Skeletal muscle cell (primary cell): ENCODE measurements around the gene SAMD1.

Source experiments
- DNase-seq: peaks from one replicate; pipeline ENCODE4 v3.0.0-alpha.2; 2010; ENCODE audit warnings: low read depth
- H3K4me3 ChIP-seq: 2 replicates; pipeline ENCODE4 v1.5.1; 2011; ENCODE audit warnings: low read depth, mild to moderate bottlenecking, control low read depth, low read length, moderate library complexity

The SAMD1 gene

DNA sequence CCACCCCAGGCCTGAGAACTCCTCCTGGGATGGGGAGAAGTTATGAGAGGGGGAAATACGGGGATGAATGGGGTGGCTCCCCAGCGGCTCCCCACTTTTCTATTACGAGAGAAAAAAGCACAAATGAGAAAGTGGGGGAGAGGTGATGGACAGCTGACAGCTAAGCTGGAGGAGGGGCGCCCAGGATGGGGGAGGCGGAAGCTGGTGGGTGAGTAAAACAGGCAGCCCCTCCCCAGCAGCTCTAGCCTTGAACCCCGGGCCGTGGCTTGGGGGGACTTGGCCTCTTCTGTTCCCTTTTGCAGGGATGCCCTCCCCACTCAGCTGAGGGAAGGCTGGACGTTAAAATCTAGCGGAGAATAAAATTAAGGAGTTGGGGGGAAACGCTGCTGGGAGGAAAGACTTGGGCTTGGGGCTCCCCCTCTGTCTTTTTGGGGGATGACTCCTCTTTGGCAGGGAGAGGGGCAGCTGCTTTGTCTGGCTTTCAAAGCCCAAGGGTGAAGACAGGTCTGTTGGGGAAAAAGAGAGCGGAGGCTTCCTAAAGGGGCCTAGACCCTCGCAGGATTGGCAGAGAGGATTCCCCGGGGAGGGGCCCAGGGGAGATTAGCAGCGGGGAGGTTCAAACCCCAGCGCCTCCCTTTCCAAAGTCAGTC, 1.4 kb upstream of the SAMD1 start:
- H3K4me3 ChIP-seq: peak overlapping the region; percentile 82
- no peak for DNase-seq

DNA sequence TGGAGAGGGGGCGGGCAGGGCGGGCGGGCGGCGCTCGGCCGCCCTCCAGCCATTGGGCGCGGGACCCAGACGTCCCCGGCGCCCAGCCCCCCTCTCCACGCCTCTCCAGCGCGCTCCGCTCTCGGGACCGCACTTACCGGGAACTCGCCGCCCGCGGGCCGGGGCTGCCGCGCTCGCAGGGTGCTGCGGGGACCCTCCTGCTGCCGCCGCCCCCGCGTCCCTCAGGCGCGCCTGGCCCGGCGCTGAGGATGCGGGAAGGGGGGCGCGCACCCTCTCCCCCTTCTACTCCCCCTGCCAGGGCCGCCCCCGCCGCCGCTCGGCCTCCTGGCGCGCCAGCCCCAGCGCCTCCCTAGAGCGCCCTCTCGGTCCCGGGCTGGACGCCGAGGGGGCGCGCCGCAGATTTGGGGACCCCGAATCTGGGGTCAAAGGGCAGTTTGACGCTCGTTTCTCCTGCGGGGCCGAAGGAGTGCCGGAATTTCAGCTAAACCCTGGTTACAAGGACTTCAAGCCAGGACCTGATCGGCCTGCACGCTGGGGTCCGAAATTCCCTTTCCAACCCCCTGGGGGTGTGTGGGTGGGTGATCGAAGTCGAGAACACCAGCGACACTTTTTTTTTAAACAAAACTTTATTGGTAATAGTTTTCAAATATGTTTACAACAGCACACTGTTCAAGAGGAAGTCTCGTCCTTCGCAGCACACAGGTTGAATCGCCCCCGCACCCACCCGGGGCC, 696 bp upstream of the SAMD1 start:
- peak overlapping the region; percentile 82 for H3K4me3 ChIP-seq

DNA sequence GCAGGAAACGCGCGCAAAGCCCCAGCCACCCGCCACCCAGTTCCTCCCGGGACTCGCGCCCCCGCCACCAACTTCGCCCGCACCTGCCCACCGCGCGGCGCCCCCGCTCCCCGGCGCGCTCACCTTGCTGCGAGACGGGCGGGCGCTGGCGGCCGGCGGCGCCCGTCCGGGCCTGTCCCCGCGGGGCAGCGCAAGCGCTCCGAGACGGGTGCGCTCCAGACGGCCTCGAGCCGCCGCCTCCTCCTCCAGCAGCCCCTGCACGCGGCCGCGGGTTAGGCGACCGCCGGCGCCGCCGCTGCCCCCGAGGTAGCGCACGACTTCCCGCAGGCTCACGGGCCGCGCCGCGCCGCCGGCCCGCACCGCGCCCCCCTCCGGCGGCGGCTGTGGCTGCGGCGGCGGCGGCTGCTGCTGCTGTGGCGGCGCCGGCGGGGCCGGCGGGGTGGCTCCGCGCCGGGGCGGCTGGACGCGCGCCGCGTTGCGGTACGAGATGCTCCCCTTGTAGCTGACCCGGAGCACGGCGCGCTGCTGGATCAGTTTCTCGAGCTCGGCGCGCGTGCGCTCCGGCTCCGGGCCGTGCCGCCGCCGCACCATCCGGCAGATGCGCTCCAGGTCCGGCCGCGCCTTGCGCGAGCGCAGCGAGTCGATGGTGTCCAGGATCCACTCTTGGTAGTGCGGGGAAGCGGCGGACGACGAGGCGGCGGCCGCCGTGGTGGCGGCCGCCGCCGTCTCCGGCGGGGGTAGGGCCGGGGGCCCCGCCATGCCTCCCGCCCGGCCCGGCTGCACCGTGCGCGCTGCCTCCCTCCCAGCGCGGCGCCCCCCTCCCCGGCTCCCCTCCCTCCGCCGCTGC, 666 bp downstream of the SAMD1 start:
- DNase-seq: no peak

More for the DNA sequence above, 696 bp upstream of the SAMD1 start:
- no peak for DNase-seq

DNA sequence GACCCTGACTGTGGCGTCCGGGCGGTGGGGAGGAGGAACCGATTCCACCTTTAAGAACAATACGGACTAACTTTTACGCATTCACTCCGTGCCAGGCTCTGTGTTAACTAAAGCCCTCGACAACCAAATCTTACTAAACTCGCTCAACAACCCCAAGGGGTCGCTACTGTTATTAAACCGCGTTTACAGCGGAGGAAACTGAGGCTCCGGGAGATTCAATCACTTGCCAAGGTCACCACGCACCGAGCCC, 1.2 kb downstream of the SAMD1 start:
- no peak for DNase-seq
- H3K4me3 ChIP-seq: peak overlapping the region; percentile 59

More for the DNA sequence above, 666 bp downstream of the SAMD1 start:
- H3K4me3 ChIP-seq: peak overlapping the region; percentile 59

DNA sequence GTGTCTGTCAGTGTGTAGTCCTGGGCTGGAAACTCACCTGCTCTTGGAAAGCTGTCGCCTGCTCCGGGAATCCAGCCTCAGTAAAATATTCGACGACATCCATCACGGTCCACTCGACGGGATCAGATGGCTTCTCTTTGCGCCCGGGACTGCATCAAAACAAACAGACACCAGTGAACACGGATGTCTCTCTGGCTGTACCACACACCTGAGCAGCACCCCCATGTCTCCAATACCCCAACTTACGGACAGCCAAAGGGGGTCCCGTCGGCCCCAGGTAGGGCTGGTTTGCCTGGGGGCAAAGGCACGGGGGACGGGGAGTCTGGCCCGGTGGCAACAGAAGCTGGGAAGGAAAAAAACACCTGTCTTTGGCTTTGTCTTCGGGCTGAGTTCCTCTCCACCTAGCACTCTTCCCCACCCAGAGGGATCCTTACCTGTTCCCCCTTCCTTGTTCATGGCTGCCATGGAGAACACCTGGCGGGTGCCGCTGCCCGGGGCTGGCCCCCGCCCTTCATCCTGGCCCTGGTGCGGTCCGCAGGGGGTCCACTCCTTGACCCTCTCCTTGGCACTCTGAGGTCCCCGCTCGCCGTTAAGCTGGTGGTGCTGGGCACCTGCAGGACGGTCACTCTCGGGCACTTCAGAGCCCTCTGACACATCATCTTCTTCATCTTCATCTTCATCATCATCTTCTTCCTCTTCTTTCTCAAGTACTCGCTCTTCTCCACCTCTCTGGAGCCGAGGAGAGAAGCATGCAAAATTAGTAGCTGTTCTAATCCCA, 1.7 kb downstream of the SAMD1 start:
- no peak for DNase-seq
- H3K4me3 ChIP-seq: peak overlapping the region; percentile 59

DNA sequence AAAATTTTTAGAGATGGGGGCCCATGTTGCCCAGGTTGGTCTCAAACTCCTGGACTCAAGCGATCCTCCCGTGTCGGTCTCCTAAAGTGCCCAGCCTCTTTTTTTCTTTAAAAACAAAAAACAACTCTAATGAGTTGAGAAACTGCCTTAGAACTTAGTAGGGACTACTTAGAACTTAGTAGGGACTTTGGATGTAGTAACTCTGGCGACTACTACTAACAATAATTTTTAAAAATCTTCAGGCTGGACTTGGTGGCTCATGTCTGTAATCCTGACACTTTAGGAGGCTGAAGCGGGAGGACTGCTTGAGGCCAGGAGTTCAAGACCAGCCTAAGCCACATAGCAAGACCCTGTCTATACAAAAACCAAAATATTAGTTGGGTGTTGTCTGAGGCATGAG, 4.5 kb downstream of the SAMD1 start:
- DNase-seq: no peak
- no peak overlapping the region for H3K4me3 ChIP-seq

DNA sequence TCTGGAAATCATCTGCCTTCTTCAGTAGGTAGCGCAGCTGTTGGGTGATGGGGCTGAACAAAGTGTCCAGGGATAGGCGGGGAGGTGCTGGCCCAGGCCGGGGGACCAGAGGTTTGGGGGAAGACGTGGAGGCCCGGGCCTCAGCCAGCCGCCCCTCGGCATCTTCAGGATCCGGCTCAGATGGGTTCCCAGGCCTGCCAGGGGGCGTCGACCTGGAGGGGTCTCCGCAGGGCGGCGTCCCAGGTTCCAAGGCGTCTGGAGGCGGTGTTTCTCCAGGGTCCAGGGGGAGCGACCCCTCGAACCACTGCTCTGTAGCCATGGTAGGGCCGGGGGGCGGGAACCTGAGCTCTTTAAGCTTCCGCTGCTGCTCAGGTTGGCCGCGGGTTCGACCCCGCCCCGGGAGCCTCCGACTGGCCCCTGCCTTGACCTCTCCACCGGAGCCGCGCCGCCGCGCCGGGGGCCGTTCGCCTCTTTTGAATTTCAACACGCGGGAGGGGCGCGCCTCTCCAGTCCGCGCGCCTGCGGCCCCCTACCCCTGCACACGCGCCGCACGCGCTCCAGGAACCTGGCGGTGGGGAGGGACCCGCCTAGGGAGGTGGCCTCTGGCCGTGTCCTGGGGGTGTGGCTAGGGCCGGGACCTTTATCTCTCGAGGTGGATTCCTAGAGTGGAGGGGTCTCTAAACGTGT, 5.1 kb downstream of the SAMD1 start, which contains the start of gene C19orf67:
TSS of gene C19orf67 (minus strand) at position 475 of the 687 bp plus-strand sequence. CDS start at position 319, 156 bp downstream.
- no peak for DNase-seq
- H3K4me3 ChIP-seq: no peak within 1 kb of the TSS

DNA sequence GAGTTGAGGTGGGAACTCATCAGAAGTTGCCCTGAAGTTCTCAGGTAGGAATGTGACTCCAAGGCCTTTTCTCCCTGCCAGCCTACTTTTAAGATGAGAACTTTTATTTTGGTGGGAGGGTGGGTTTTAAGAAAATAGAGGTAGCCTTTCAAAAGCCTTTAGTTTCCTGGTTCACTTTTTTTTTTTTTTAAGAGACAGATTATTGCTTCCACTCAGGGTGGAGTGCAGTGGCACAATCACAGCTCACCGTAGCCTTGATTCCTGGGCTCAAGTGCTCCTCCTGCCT, 7.9 kb downstream of the SAMD1 start:
- H3K4me3 ChIP-seq: no peak overlapping the region
- DNase-seq: no peak

DNA sequence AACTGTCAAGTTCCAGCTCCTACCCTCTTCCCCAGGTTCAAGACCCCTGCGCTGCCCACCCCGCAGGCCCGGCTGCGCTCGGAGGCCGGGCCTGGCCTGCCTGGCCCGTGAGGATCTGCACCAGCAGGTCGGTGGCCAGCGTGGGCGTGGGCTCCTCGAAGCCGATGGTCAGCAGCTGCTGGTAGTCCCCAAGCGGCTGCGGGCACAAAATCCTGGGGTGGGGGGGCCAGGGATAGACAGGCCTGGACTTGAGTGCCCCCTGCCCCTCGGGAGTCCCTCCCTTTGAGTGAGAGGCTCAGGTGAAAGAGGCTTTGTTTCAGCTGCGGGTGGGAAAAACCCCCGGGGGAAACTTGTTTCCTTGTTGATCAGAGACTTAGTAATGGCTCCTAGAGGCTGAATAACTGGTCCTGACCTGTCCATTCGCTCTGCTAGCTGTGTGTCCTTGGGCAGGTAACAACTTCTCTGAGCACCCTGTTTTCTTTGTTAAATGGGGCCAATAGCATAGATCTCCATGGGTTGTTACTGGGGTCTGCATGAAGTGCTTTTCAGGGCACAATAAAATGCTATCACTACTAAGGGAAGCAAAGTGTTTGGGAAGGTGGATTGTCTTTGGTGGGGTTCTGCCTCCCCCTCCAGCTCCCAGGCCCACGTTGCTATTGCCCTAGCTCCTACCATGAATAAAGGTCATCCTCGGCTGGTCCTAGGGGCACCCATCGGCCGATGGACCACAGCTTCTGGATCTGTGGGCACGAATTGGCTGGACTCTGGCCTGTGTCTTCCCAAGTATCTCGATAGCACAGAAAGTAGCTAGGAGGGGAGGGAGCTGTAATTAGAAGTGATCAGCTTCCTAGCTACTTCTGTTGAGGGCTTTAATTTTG, 8.5 kb downstream of the SAMD1 start:
- no peak for DNase-seq
- peak overlapping the region; percentile 77 for H3K4me3 ChIP-seq

DNA sequence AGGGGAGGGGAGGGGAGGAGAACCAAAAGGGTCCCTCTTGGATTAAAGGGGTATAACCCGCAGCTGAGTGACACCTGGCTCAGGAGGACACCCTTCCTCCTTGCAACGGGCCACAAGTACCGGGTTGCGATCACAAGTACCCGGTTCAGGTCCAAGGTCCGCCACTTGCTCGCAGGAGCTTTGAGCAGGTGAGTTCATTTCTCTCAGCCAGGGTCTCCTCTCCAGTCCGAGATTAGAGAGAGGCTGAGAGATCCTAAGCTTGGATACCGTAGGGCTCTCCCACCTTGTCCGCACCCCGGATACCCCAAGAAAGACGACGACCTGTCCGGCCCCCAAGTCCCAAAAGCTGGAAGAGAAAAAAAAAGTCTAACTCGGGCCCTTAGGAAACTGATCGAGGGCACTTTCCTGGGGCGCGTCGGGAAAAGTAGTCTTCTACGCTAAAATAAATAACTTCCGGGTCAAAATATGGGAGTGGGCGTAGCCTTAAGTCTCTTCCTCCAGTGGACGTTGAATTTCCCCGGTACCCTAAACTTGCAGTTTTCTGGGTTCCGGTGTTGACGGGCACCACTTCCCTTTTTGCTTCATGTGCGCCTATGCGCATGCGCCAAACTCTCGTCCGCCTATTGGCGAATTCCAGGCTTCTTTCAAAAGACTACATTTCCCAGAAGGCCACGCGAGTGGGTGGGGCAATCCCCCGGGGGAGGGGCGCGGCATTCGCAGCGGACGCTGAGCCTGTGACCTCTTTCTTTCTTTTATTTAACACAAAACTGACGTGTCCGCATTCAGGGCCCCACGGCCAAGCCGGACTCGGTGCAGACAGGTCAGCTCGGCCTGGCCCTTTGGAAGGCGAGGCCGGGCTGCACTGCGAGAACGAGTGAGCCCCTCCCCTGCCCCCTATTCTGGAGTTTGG, 9.4 kb downstream of the SAMD1 start:
- DNase-seq: peak; percentile 95
- H3K4me3 ChIP-seq: peak overlapping the region; percentile 77

DNA sequence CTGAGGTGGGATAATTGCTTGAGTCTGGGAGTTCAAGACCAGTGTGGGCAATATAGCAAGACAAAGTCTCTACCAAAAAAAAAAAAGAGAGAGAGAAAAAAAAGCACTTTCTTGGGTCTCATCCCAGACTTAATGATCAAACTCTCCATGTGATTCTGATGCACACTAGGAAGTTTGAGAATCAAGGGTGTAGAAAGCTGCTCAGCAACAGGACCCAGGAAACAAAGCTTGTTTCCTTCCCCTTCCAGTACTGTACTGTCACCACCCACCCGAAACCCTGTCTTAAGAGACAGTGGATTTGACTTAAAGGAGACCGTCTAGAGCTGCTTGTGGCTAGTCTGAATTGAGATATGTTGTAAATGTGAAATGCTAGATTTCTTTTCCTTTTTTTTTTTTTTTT, 12.1 kb downstream of the SAMD1 start:
- no peak for DNase-seq

DNA sequence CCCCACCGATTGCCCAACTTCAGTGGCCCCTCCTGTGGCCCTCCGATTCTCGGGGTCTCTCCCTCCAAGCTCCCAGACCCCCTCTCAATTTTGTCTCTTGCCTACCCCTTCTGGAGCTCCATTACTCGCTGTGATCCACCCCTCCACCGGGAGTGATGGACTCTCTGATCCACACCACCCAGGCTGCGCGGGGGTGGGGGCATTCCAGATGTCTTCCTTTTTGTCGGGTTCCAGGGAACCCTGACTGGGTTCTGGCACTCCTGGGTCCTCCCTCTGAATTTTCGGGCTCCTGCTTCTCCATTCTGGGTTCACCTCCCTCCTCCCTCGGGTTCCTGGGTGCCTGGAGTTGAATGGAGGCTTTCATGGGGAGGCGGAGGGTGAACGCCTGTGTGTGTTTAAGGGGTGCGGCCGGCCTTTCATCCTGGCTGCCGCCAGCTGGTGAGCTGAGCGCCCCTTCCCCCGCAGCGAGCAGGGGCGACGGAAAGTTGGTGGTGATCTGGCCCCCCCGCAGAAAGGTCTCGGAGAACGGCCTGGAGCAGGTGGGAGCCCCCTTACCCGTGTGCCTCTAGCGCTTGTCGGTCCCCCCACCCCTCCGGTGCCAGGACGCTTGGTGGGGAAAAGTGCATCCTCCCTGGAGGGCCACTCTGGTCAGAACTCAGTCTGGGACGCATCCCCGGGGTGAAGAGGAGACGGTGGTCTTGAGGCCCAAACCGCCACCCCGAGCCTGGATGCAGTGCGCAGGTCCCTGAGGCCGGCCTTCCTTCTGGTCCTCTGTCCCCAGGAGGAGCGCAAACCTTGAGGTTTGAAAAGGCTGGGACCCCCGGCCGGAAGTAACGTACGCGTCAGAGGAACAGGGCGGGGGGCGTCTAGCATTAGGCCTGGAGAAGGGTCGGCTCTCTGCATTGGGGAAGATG, 16.4 kb downstream of the SAMD1 start:
- H3K4me3 ChIP-seq: peak overlapping the region; percentile 62
- no peak for DNase-seq

More for the DNA sequence above, 12.1 kb downstream of the SAMD1 start:
- no peak overlapping the region for H3K4me3 ChIP-seq

DNA sequence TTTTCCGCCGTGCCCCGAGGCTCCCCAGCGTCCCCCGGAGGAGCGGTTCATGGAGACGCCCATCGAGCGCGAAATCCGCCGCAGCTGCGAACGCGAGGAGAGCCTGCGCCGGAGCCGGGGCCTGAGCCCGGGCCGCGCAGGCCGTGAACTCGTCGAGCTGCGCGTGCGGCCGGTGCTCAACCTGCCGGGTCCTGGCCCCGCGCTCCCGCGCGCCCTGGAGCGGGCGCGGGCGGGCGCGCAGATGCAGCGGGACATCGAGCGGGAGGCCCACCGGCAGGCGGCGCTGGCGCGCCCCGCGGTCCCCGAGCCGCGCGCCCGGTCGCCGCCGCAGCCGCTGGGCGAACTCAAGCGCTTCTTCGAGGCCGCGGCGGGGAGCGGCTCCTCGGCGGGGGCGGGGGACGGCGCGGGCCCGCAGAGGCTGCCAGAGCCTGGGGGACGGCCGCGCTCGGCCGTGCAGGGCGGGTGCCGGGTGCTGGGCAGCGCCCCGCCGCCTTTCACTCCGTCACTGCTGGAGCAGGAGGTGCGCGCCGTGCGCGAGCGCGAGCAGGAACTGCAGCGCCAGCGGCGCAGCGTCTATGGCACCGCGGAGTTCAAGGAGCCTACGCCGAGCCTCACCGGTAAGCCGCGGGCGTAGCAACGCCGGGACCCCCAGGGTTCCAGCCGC, 17.2 kb downstream of the SAMD1 start:
- peak overlapping the region; percentile 62 for H3K4me3 ChIP-seq
- DNase-seq: no peak

DNA sequence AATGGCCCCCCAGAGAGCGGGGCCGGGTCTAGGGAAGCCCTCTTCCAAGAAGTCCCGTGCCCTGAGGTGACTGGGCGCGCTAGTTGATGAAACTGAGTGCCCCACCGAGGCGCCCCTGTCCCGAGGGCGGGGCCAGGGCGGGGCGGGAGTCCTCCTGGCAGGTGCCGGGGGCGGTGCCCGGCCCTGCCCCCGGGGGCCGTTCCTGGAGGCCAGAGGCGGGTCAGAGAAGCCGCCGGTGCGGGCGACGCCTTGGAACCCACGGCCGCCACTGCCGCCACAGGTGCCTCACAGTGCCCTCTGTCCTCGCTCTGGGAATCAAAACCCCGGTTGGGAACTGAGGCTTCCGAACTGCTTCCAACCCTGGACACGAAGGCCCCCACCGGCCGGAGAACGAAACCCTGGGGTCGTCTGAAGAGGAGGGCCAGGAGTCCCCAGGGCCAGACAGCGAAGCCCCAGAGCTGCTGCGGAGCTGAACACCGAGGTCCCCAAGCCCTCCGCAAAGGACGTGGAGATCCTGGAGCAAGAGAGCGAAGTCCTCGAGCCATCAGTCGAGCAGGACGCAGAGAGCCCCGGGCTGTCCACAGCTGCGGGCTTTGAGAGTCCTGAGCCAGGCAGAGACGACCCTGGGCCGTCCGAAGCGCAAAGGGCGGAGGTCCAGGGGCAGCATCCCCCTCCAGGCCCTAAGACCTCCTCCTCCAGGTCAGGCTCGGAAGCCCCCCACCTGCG, 17.9 kb downstream of the SAMD1 start, which contains the start of gene MISP3:
TSS of gene MISP3 (plus strand) at position 252 of the 726 bp plus-strand sequence. CDS start 524 bp downstream, outside the sequence.
- no peak for DNase-seq
- peak within 1 kb of the TSS; percentile 62 for H3K4me3 ChIP-seq
